ENCODE data around the gene TNK2.
"Not testable (repeated sequence)": the region's sequence is repeated elsewhere in the genome, so short reads cannot be mapped to it uniquely, and the experiment has no call there.

DNA sequence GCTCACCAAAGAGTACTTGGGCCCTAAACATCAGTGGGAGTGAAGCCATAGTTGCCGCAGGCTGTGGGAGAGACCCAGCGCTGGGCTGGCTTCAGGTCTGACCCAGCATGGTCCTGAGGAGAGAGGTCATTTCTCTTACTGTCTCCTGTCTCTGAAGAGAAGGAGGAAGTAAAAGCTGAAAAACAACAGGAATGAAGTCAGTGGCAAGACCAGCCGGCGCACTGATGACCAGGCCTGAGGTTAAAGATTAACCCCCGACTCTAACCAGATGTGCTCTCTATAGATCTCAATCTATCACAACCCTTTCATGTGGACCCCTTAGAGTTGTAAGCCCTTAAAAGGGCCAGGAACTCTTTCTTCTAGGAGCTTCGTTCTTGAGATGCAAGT is 24.7 kb upstream of the TNK2 start:
- TF ChIP-seq TCF12 (IDR thresholded peaks at IDR 0.05); TCF12 (CRISPR knock-in tag; IDR thresholded peaks at IDR 0.05); TRAFD1 (CRISPR knock-in tag; IDR thresholded peaks at IDR 0.05; ENCODE audit: borderline replicate concordance); CHD2 (IDR thresholded peaks at IDR 0.05; ENCODE audit: low read depth, low read length): not testable (repeated sequence)
